ENCODE data around the gene HDAC9. TPM values are rescaled to one million over a fixed set of nuclear protein-coding genes. Genes with fewer than 3 reads are reported as not detected.
A peak's percentile ranks its signal among the peaks of the same experiment; 100 is the strongest.

Gene HDAC9
- total RNA-seq, 1 donor from 2014 or later = 32.4 TPM

DNA sequence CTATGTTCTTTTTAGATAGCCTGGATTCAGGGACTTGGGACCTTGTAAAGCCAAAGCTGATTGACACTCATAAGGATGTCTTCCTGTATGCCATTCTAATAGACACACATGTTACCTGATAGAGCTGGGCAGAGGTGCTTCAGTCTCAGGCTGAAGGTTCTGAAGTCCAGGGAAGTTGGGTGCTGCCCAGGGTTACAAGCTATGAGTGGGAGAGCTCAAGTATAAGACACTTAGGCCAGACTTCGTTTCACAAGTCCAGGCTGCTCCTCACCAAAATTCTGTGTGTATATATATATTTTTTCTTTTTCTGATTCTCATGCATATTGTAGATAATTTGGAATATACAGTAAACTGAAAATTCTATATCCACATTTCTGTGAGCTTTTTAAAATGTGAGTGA is 144.2 kb downstream of the HDAC9 start:
- Histone ChIP-seq H3K36me3 (no peaks in the 10 kb centered on the region), H3K27me3 (no peaks in the 10 kb centered on the region), H3K27ac (peak overlapping the region; percentile 57), H3K9me3 (no peaks in the 10 kb centered on the region), H3K4me3 (no peak overlapping the region), H3K4me1 (peaks cover 15% of the 10 kb centered on the region)
- intact Hi-C loops (cut with DNase I) = no loop called here
- TF ChIP-seq POLR2A (IDR thresholded peaks at IDR 0.05) (no peak), POLR2AphosphoS5 (IDR thresholded peaks at IDR 0.05; ENCODE audit: insufficient read depth in 1 of 2, low read depth in 1 of 2) (no peak)
- TF ChIP-seq, protein P1, sequence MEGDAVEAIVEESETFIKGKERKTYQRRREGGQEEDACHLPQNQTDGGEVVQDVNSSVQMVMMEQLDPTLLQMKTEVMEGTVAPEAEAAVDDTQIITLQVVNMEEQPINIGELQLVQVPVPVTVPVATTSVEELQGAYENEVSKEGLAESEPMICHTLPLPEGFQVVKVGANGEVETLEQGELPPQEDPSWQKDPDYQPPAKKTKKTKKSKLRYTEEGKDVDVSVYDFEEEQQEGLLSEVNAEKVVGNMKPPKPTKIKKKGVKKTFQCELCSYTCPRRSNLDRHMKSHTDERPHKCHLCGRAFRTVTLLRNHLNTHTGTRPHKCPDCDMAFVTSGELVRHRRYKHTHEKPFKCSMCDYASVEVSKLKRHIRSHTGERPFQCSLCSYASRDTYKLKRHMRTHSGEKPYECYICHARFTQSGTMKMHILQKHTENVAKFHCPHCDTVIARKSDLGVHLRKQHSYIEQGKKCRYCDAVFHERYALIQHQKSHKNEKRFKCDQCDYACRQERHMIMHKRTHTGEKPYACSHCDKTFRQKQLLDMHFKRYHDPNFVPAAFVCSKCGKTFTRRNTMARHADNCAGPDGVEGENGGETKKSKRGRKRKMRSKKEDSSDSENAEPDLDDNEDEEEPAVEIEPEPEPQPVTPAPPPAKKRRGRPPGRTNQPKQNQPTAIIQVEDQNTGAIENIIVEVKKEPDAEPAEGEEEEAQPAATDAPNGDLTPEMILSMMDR (IDR thresholded peaks at IDR 0.05) = no peak
- no peak for DNase-seq (ENCODE audit: extremely low spot score in 2 of 2)

- Histone ChIP-seq H3K9me3 (no peaks in the 10 kb centered on the region), H3K4me1 (peaks cover 1% of the 10 kb centered on the region), H3K27ac (no peak overlapping the region), H3K27me3 (no peaks in the 10 kb centered on the region), H3K4me3 (no peak overlapping the region), H3K36me3 (peaks cover 0 to 7% of the 10 kb centered on the region in 2 donors)
- no peak for DNase-seq (ENCODE audit: extremely low spot score in 2 of 2)
- intact Hi-C loops (cut with DNase I) = no loop called here
- no peak for TF ChIP-seq POLR2AphosphoS5 (IDR thresholded peaks at IDR 0.05; ENCODE audit: insufficient read depth in 1 of 2, low read depth in 1 of 2)
- TF ChIP-seq, protein P1 (IDR thresholded peaks at IDR 0.05) = no peak
- no peak for TF ChIP-seq POLR2A (IDR thresholded peaks at IDR 0.05)
Observed at GRCh38 chr7:18644981-18645380, 149.4 kb downstream of the HDAC9 start.

DNA sequence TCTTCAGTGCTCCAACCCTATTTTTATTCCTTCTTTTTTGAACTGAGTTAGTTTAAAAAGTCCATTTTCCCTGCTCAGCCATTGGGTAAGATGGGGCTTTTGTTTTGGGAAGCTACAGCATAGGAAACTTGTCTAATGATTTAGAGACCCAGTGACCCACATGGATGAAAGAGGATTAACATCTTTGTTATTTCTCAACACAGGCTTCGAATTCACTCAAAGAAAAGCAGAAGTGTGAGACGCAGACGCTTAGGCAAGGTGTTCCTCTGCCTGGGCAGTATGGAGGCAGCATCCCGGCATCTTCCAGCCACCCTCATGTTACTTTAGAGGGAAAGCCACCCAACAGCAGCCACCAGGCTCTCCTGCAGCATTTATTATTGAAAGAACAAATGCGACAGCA is 152.0 kb downstream of the HDAC9 start:
- Histone ChIP-seq H3K27ac (no peak overlapping the region), H3K27me3 (no peaks in the 10 kb centered on the region), H3K4me3 (no peak overlapping the region), H3K9me3 (no peaks in the 10 kb centered on the region), H3K4me1 (no peaks in the 10 kb centered on the region), H3K36me3 (peaks cover 0 to 7% of the 10 kb centered on the region in 2 donors)
- TF ChIP-seq, protein P1 (IDR thresholded peaks at IDR 0.05) = no peak
- TF ChIP-seq POLR2A (IDR thresholded peaks at IDR 0.05) (no peak), POLR2AphosphoS5 (IDR thresholded peaks at IDR 0.05; ENCODE audit: insufficient read depth in 1 of 2, low read depth in 1 of 2) (no peak)
- no peak for DNase-seq (ENCODE audit: extremely low spot score in 2 of 2)
- intact Hi-C loops (cut with DNase I) = no loop called here

- Histone ChIP-seq H3K27me3 (no peaks in the 10 kb centered on the region), H3K27ac (no peak overlapping the region), H3K9me3 (no peaks in the 10 kb centered on the region), H3K4me1 (no peaks in the 10 kb centered on the region), H3K4me3 (no peak overlapping the region), H3K36me3 (peaks cover 0 to 7% of the 10 kb centered on the region in 2 donors)
- intact Hi-C loops (cut with DNase I) = no loop called here
- TF ChIP-seq POLR2A (IDR thresholded peaks at IDR 0.05) (no peak), POLR2AphosphoS5 (IDR thresholded peaks at IDR 0.05; ENCODE audit: insufficient read depth in 1 of 2, low read depth in 1 of 2) (no peak)
- TF ChIP-seq, protein P1 (IDR thresholded peaks at IDR 0.05) = no peak
- DNase-seq (ENCODE audit: extremely low spot score in 2 of 2) = no peak
Observed at GRCh38 chr7:18648849-18649758, 153.6 kb downstream of the HDAC9 start.

Data from vagina (tissue), 2 donors.